Adrenal gland (tissue), 5 donors: ENCODE results near the gene IFT22.
"Not testable (repeated sequence)": the region's sequence is repeated elsewhere in the genome, so short reads cannot be mapped to it uniquely, and the experiment has no call there.

Experiments
- CTCF ChIP-seq, 6 experiments: fragments of 450-650 bp in 4 of 6; fragments of 200-600 bp in 2 of 6; sonication (generic) in 1 of 6; IDR thresholded peaks; 1 replicate in 5 of 6; 2 replicates in 1 of 6; pipeline versions ENCODE4 v1.5.1 to v1.8.0; 2016 to 2021; ENCODE audit warnings: antibody characterized with exemption in 6 of 6, mild to moderate bottlenecking in 2 of 6, moderate library complexity in 1 of 6
- POLR2A ChIP-seq, 2 donors: fragments of 450-650 bp; IDR thresholded peaks; one replicate each; pipeline ENCODE4 v1.6.1; 2017; ENCODE audit warnings: antibody characterized with exemption in 2 of 2, mild to moderate bottlenecking in 2 of 2, moderate library complexity in 1 of 2
- donor health status: DM: no; HTN: no; CAD: no.

DNA sequence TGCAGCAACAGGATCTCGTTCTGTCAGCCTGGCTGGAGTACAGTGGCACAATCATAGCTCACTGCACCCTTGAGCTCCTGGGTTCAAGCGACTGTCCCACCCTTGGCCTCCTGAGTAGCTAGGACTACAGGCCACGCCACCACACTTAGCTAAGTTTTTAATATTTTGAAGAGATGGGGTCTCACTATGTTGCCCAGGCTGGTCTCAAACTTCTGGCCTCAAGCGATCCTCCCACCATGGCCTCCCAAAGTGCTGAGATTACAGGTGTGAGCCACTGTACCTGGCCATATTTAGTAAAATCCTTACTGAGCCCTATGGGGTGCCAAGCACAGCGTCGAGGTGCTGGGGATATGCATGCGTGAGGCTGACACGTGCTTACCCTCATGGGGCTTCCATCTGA, 40.7 kb downstream of the IFT22 start:
- not testable (repeated sequence) for TF ChIP-seq POLR2A, CTCF (IDR thresholded peaks at IDR 0.05)
